Activated CD4-positive, alpha-beta T cell treated with anti-CD3 and anti-CD28 coated beads, Interleukin-2, amount 50 U/mL, for 48 hours (primary cell): ENCODE data around the gene GDF3.
"Not testable (repeated sequence)": the region's sequence is repeated elsewhere in the genome, so short reads cannot be mapped to it uniquely, and the experiment has no call there.

ENCODE experiments used
- DNase-seq, 2 experiments: peaks; one replicate each; pipeline ENCODE4 v3.0.0-alpha.2; 2020

Gene GDF3

GRCh38 chr12:7695566-7696197 lies at the start of gene GDF3:
GDF3 (minus strand) TSS chr12:7695775; CDS start chr12:7695728, 47 bp downstream.
- DNase-seq: no peak

DNA sequence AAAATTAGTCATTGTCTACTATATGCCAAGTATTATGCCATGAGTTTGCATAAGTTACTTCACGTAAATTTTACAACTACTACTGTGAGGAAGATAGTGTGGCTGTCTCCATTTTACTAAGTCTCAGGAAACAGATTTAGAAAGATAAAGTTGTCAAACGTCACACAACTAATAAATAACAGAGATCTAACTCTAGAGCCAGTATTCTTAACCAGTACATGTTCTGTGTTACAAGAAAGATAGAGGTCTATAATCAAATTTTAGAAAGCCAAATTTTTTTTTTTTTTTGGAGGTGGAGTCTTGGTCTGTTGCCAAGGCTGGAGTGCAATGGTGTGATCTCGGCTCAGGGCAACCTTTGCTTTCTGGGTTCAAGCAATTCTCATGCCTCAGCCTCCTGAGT lies 37.4 kb upstream of the GDF3 start:
- DNase-seq: no peak

- DNase-seq: no peak
These were observed 35.9 kb upstream of the GDF3 start for GRCh38 chr12:7731486-7731885.

DNA sequence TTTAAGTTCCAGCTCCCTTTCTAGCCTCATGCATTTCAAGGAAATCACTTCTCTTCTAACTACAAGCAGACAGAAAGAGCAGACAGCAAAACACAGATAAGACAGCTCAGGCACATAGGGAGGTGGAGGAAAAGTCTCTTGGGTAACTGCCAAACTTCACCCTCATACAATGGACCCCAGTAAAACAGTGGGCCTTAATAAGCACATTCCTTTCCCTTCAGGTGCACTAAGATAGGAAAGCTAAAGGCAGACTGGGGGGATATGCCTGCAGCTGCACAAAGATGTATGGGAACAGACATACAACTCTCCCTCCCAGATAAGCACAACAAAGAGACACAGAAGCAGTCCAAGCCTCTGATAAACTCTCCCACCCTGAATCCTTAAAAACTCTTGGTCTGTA lies 35.4 kb upstream of the GDF3 start:
- not testable (repeated sequence) for DNase-seq

DNA sequence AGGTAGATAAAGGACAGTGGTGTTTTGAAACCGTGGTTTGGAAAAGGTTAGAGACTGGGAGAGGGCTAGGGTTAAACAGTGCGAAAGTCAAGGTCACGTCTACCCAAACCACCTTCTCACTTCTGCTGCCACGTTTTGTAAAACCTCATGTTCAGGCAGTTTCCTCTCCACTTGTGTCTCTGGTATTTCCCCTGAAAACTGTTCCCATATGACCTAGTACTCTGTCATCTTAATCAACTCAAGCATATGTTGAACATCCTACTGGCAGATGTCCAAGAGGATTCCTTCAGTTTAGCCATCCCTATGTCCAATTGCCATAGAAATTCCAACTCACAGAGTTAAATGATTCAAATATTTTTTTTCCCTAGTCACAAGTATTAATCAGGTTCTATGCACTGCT lies 34.2 kb upstream of the GDF3 start:
- DNase-seq: no peak

- DNase-seq: no peak
These were observed 28.4 kb upstream of the GDF3 start for GRCh38 chr12:7723926-7724325.

GRCh38 chr12:7719946-7720730 lies 24.6 kb upstream of the GDF3 start:
- DNase-seq: no peak

DNA sequence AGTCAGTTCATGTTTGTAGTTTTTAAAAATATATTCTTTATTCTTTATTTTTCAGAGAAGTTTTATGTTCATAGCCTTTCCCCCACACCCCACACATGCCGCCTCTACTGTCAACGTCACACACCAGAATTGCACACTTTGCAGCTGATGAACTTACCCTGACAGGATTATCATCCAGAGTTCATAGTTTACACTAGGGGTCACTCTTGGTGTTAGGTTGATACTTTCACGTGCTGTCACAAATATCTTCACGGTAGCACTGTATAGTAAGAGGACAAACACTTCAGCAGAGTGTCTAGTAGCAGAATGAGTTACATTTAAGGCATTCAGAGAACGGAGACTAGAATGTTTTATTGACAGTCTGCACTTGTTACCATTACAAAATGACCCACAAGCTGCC lies 20.8 kb upstream of the GDF3 start:
- DNase-seq: no peak

DNA sequence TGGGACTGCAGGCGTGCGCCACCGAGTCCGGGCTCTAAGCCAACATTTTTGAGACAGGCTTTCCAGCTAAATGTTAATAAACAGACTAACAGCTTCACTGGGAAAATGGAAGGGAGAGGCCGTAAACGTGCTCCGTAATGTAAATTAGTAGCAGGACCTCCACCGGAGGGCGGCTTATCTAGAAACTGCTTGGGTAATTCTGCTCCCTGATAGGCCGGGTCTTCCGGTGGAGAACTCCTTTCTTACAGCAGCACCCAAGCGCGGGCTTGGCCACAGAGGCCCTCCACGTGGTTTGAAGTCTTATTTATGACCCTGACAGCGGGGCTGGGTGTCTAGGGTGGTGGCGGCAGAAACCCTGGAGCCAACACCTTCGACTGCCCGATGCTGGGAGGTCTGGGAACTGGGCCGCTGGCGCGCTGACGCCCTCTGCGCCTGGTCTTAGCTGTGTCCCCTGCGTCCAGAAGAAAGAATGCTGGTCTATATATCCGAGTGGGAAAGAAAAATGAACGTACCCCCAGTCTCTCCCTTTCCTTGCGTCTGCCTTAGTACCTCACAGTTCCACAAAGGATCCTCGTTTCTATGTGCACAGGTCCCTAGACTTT lies 17.4 kb upstream of the GDF3 start:
- DNase-seq: no peak

DNA sequence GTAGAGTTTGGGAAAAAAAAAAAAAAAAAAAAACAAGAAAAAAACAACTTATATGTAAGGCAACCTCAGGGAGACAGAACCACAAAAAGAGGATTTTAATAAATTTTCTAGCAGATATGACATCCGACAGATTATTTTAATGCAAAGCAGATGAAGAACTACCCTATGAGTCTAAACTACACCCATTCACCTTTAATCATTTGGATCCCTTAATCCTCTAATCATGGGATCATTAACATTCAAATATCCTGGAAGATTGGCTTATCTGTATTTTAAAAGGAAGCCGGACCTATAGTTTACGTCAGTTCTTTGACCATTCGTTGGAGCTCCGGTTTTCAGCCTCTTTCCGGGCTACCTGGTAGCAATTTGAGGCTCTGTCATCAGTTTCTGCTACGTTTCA lies 15.6 kb upstream of the GDF3 start, which contains the start of gene DPPA3:
TSS of gene DPPA3 (plus strand) at position 301 of the 400 bp plus-strand sequence. CDS start 138 bp downstream, outside the sequence.
- DNase-seq: no peak

GRCh38 chr12:7709969-7710675 lies 14.5 kb upstream of the GDF3 start:
- DNase-seq: no peak

- DNase-seq: no peak
These were observed 10.3 kb upstream of the GDF3 start for GRCh38 chr12:7705846-7706245.

DNA sequence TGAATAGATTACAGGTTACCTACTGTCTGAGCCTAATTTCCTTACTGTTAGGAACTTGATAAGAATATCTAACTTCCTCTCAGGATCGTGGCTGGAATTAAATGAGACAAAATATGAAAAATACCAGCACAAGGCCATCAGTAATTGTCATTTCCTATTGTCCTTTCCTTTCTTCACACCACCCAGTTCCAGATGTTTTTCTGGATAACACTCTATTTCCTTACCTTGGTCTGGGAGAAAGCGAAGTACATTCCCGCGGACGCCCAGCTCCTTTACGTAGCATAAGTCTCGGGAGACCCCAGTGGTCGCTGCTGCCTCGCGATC lies 376 bp downstream of the GDF3 start:
- DNase-seq: no peak

- DNase-seq: no peak
These were observed 879 bp downstream of the GDF3 start for GRCh38 chr12:7694556-7695236.

- DNase-seq: no peak
These were observed 1.8 kb downstream of the GDF3 start for GRCh38 chr12:7693793-7694192.

DNA sequence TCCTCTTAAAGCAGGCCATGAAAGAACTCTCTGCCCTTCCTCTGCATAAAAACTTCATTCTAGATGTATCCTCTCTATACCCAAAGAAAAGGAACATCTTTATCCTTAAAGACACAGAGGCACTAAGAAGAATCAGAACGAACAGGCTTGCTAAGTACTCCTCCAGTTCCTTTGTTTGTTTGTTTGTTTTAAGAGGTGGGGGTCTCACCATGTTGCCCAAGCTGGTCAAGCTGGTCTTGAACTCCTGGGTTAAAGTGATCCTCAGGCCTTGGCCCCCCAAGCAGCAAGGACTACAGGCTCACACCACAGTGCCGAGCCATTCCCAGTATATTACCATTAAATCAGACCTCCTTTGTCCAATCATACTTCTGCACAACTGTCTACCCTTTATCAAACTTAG lies 14.0 kb downstream of the GDF3 start:
- DNase-seq: no peak

- DNase-seq: no peak
These were observed 16.1 kb downstream of the GDF3 start for GRCh38 chr12:7679251-7680045.

- no peak for DNase-seq
These were observed 16.8 kb downstream of the GDF3 start for GRCh38 chr12:7678744-7679143.

GRCh38 chr12:7677432-7677888 lies 18.1 kb downstream of the GDF3 start:
- DNase-seq: peak; percentile 1 to 5

DNA sequence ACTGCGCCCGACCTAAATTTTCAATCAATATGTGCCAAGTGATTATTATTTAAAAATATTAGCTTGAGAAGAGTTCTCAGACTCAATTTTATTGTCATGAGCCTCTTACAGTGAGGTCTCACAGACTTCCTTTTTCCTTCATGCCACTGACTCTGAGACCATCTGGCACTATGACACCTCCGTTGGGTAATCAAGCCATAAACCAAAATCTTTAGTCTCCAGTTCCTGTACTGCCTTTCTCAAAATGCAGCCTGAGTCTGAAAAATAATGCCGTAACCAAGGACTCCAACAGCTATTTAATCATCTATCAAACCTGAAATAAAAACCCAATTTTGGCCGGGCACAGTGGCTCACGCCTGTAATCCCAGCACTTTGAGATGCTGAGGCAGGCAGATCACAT lies 20.1 kb downstream of the GDF3 start:
- DNase-seq: not testable (repeated sequence)

- no peak for DNase-seq
These were observed 27.4 kb downstream of the GDF3 start for GRCh38 chr12:7668171-7668570.

- no peak for DNase-seq
These were observed 28.4 kb downstream of the GDF3 start for GRCh38 chr12:7667125-7667524.
